ENCODE data around the gene CD68.

CD68 gene

DNA sequence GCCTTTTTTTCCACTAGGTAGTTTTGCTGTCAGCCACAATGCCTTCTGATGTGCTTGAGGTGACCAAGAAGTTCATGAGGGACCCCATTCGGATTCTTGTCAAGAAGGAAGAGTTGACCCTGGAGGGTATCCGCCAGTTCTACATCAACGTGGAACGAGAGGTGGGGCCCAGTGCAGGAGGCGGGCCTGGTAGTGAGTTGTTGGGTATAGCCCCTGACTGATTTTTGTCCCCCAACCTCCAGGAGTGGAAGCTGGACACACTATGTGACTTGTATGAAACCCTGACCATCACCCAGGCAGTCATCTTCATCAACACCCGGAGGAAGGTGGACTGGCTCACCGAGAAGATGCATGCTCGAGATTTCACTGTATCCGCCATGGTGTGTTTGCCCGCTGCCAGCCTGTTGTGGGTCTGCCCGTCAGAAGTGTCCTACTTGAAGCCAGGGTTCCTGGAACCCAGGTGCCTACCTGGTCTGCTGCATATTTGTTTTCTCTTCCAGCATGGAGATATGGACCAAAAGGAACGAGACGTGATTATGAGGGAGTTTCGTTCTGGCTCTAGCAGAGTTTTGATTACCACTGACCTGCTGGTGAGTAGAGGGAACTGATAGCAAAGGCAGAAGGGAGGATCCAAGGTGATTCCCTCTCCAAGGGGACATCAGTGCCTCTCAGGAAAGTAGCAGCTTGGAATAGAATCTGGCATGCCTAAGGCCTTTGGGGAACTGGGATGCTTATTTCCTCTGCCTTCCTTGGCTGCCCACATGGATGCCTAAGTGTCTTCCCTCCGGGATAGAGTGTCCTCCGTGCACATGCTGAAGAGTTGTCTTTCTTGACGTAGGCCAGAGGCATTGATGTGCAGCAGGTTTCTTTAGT, 1.9 kb upstream of the CD68 start:
- in situ Hi-C loops (cut with MboI; ENCODE audit: low sequenced_read_pairs): loop anchor here (25.0 kb wide), 2 partner anchors 110 to 260 kb away; partner anchors contain the start of genes KDM6B, TP53 and WRAP53

DNA sequence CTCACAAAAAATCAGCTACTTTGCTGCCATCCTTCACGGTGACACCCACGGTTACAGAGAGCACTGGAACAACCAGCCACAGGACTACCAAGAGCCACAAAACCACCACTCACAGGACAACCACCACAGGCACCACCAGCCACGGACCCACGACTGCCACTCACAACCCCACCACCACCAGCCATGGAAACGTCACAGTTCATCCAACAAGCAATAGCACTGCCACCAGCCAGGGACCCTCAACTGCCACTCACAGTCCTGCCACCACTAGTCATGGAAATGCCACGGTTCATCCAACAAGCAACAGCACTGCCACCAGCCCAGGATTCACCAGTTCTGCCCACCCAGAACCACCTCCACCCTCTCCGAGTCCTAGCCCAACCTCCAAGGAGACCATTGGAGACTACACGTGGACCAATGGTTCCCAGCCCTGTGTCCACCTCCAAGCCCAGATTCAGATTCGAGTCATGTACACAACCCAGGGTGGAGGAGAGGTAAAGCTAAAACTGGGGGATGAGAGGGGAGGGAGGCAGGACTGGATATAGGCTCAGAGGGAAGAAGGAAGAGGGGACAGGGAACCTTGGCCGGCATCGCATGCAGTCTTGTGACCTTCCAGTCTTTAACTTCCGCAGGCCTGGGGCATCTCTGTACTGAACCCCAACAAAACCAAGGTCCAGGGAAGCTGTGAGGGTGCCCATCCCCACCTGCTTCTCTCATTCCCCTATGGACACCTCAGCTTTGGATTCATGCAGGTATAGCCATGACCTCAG, 581 bp downstream of the CD68 start:
- in situ Hi-C loops (cut with MboI; ENCODE audit: low sequenced_read_pairs): loop anchor here (25.0 kb wide), 2 partner anchors 107 to 257 kb away; partner anchors contain the start of genes KDM6B, TP53 and WRAP53

DNA sequence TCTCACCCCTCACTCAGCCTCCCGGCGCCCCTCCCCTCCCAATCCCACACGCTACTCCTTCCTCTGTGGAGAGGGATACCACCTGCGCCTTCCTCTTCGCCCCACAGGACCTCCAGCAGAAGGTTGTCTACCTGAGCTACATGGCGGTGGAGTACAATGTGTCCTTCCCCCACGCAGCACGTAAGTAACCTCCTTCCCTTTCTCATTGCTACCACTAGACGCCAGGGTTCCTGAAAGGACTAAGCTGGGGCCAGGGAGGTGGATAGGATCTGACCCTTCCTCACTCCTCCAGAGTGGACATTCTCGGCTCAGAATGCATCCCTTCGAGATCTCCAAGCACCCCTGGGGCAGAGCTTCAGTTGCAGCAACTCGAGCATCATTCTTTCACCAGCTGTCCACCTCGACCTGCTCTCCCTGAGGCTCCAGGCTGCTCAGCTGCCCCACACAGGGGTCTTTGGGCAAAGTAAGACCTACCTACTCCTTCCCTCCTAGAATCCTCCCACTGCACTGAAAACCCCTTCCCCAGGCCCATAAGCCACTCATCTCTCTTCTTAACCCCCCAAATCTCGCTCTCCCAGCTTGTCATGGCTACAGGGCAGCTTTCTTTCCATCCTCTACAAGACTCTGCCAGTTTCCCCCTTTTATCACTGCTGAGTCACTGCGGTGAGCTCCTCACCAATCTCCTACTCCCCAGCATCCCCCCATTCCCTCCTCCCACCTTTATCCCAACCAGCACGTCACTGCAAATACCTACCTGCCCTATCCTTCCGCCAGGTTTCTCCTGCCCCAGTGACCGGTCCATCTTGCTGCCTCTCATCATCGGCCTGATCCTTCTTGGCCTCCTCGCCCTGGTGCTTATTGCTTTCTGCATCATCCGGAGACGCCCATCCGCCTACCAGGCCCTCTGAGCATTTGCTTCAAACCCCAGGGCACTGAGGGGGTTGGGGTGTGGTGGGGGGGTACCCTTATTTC, 1.5 kb downstream of the CD68 start:
- in situ Hi-C loops (cut with MboI; ENCODE audit: low sequenced_read_pairs): loop anchor here (25.0 kb wide), 2 partner anchors 106 to 256 kb away; partner anchors contain the start of genes KDM6B, TP53 and WRAP53

DNA sequence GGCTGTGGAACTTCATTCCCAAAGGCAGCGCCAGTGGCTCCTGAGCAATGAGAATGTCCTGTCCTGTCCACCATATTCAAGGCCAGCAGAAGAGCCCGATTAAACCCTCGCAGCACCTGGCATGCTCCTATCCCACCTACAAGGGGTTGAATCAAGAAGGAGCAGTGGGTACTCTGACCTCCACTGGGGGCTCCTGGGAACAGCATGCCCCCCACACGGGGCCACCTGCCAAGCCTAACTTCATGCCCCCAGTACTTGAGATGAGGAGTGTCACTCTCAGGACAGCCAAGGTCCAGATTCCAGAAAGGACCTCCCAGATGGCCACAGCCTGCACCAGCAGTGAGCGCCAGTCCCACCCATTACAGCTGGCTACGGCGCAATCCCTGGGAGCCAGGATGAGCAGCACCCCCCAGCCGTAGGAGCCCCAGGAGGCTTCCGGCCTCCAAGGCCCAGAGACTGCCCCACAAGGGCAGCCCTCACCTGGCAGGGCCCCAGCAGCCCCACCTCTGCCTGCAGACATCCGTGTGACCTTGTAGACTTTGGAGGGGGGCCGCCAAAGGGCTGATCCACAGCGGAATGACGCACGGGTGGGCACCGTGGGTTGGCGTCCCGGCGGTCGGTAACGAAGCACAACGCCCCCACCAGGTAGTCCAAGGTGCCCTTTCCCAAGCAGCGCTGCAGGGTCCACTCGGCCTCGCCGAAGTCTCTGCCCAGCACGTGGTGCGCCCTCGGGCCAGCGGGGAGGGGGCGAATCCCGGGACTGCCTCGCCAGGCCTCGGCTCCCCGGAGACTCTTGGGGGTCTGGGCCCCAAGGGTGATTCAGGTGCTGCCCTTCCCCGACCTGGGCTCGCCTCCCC, 3.2 kb downstream of the CD68 start:
- in situ Hi-C loops (cut with MboI; ENCODE audit: low sequenced_read_pairs): loop anchor here (25.0 kb wide), 2 partner anchors 105 to 255 kb away; partner anchors contain the start of genes KDM6B, TP53 and WRAP53

DNA sequence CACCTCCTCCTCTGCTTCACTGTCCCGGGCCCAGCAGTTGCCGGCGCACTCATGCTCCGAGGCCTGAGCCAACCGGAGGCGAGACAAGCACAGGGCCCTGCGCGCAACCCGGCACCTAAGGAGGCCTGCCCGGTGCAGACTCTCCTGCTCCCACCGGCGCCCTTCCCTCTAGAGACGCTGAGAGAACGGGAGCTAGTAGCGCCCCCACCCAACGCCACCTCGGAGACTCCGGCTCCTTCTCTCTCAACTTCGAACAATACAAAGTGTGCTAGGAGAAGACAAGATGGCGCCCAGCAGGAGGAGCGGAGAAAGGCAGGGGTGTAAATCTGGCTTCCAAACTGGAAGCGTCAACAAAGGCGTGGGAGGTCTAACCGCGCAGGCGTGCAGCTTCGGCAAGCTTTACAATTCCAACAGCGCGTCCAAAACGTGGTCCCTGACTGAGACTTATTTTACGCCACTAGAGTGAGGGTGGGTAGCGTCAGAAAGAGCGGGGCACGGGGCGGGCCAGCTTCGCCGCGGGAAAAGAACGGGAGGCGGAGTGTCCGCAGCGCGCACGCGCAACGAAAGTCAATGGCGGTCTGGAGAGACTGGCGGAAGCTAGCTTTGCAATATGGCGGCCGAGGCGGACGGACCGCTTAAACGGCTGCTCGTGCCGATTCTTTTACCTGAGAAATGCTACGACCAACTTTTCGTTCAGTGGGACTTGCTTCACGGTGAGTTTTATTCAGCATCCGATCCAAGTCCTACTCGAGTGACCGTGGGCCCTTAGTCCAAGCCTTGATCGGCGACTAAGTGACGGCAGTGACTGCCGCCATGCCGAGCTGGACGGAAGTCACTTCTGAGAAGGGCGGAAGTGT, 4.0 kb downstream of the CD68 start, which contains the start of gene MPDU1:
Gene MPDU1 (plus strand): TSS at position 600 of the 857 bp plus-strand sequence. CDS start 11 bp downstream, at position 611.
- in situ Hi-C loops (cut with MboI; ENCODE audit: low sequenced_read_pairs): loop anchor here (25.0 kb wide), 2 partner anchors 104 to 254 kb away; partner anchors contain the start of genes KDM6B, TP53 and WRAP53

DNA sequence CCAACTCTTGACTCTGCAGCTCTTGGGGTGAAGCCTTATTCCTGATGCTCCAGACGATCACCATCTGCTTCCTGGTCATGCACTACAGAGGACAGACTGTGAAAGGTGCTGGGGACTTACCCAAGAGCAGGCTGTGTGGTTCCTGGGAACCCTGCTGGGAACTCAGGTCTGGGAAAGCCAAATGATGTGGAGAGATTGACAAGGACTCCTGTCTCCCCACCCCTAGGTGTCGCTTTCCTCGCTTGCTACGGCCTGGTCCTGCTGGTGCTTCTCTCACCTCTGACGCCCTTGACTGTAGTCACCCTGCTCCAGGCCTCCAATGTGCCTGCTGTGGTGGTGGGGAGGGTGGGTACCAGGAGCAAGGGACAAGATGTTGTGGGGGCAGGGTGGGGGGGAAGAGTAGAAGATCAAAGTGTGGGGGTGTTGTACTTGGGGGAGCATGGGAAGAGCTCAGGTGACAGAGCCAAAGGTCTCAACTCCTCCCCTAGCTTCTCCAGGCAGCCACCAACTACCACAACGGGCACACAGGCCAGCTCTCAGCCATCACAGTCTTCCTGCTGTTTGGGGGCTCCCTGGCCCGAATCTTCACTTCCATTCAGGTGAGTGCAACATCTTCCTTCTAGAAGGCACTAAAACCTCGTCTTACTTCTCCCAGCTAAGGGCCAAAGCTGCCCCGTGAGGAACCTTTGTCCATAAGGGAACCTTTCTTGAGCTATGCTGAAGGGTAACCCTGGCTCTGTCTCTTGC, 7.4 kb downstream of the CD68 start:
- in situ Hi-C loops (cut with MboI; ENCODE audit: low sequenced_read_pairs): loop anchor here (25.0 kb wide), 2 partner anchors 100 to 250 kb away; partner anchors contain the start of genes KDM6B, TP53 and WRAP53

DNA sequence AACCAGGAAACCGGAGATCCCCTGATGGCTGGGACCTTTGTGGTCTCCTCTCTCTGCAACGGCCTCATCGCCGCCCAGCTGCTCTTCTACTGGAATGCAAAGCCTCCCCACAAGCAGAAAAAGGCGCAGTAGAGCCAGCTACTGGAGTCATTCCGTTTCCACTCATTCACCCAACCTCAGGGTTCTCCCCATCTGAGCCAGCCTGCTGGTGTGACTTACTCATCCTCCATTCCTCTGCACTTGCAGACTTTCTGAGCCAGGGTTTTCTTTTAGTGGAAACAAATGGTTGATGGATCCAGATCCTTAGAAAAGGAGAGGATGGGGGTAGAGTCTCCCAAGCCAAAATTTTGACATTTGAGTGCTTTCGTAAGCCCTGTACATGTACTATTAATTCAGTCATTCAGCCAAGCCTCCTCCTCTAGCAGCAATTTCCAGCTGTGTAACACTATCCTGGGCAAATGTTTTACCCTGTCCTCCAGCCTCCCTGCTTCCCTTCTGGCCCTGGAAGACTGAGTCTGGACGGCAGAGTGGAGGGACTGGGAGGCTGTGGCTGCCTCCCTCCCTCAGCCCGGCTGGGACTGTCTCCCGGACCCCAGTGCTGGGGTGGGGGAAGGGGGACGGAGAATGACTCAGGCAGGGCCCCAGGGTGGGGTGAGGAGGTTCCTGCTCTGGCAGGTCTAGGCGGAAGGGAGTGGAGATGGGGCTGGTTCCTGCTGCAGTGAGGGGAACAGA, 8.1 kb downstream of the CD68 start:
- in situ Hi-C loops (cut with MboI; ENCODE audit: low sequenced_read_pairs): loop anchor here (25.0 kb wide), 2 partner anchors 100 to 250 kb away; partner anchors contain the start of genes KDM6B, TP53 and WRAP53

DNA sequence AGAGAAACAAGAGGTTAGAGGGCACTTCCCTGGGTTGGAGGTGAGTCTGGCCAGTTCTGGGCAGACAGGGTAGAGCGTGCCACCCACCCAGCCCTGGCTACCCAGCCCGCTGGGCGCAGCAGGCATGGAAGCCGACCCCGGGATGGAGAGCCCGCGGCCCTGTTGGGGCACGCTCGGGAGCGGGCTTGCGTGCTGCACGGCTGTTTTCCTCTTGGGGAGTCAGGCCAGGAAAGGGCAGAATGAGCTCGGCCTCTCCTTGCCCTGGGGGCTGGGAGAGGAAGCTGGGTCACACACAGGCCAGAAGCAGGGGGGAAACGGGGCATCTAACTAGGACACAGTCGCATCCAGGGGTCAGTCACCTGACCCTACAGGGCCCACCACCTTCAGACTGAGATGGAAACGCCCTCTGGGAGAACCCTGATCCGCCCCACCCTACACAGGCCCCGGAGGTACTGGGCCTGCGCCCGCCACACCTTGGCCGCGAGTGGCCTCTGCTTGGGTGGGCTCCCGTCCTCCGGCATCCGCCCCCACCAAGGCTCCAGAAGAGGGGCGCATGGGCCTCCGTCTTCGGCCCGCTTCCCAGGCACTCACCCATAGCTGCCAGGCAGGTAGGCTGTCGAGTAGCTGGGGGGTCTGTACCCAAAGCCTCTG, 9.2 kb downstream of the CD68 start:
- in situ Hi-C loops (cut with MboI; ENCODE audit: low sequenced_read_pairs): loop anchor here (25.0 kb wide), 2 partner anchors 99 to 249 kb away; partner anchors contain the start of genes KDM6B, TP53 and WRAP53

DNA sequence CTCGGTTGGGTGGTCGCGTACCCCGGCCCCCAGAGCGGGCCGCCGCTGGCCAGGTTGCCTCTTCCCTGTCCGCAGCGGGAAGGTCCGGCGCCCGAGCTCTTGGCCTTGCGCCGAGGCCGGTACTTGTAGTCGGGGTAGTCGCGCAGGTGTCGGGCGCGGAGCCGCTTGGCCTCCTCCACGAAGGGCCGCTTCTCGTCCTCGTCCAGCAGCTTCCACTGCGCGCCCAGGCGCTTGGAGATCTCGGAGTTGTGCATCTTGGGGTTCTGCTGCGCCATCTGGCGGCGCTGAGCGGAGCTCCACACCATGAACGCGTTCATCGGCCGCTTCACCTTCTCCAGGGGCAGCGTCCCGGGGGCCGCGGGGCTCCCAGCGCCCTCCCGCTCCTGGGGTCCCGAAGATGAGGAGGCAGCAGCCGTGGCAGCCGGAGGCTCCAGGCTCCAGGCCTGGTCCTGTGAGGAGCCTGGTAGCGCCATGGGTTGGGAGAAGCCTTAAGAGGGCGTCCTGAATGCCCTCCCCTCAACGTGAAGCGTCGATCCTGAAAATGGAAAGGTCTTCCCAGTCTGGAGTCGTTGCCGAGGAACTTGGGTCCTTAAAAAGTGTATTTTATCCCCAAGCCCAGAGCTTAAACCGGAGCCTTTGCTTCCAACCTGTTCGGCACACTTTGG, 9.9 kb downstream of the CD68 start:
- in situ Hi-C loops (cut with MboI; ENCODE audit: low sequenced_read_pairs): loop anchor here (25.0 kb wide), 2 partner anchors 98 to 248 kb away; partner anchors contain the start of genes KDM6B, TP53 and WRAP53

DNA sequence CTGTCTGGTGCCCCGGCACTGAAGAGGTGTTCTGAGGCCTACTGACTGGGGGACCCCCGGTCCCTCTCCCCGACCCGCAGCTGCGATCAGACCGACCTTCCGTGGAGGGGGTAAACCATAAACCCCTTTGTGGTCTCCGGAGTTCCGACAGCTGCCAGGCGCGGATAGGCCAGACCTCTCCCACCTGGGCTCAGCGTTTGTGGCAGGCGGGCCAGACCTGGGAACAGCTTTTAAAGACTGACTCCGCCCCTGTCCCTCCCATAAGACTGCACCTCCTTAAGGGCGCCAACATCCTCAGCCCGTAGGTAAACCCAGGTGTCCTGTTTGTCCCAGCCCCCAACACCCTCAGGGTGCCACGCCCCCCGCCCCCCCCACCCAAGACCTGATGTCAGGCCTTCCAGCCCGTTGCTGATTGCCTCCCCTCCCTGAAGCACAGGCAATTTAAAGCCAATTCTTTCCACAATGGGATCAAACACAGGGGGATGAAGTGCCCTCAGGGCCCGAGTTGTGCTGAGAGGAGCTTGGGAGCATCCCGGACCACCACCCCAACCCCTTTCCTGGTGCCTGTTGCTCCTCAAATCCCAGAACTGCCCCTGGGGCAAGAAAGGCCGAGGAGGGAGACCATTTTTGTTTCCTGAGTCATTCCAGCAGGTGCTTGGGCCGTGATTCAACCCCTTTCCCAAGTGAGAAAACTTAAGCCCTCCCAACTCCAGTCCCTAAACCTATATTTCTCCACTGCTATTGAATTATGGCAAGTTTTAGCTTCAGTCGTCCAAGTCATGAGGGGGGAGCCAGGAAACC, 10.7 kb downstream of the CD68 start, which contains the start of gene SOX15:
Gene SOX15 (minus strand): TSS at position 204 of the 801 bp plus-strand sequence. CDS start 418 bp downstream, outside the sequence.
- in situ Hi-C loops (cut with MboI; ENCODE audit: low sequenced_read_pairs): loop anchor here (25.0 kb wide), 2 partner anchors 97 to 247 kb away; partner anchors contain the start of genes KDM6B, TP53 and WRAP53

DNA sequence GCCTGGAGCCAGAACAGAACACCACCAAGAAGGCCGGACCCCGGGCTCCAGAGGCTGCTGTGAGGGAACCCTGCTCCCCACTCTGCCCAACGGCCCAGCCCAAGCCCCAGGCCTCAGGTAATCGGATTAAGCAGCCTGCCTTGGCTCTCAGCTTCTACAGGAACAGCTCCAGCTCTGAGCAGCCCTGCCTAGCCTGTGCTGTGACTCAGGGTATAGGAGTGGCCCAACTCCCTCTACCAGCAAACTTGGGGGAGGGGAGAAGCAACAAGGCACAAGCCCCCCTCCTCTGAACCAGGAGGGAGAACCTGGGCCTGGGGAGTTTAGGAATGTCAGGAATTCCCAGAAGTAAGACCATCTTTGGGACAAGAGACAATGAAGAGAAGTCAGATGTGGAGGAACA, 11.3 kb downstream of the CD68 start:
- in situ Hi-C loops (cut with MboI; ENCODE audit: low sequenced_read_pairs): loop anchor here (25.0 kb wide), 2 partner anchors 97 to 247 kb away; partner anchors contain the start of genes KDM6B, TP53 and WRAP53

DNA sequence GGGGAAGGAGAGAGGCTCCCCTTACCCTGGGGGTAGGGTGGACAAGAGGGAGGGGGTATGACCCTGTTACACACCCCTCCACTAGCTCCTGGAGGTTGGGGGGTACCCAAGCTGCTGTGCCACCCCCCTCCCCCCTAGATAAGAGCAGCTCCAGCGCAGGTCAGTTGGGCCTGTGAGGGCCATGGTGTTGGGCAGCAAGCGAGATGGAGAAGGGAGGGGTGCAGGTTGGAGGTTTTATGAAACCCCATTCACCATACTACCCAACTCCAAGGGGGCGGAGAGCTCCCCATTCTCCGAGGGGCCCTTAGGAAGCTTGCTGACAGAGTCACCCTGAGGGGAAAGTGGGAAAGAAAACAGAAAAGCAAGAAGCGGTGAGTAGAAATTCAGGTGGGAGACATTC, 12.2 kb downstream of the CD68 start:
- in situ Hi-C loops (cut with MboI; ENCODE audit: low sequenced_read_pairs): loop anchor here (25.0 kb wide), 2 partner anchors 96 to 246 kb away; partner anchors contain the start of genes KDM6B, TP53 and WRAP53

DNA sequence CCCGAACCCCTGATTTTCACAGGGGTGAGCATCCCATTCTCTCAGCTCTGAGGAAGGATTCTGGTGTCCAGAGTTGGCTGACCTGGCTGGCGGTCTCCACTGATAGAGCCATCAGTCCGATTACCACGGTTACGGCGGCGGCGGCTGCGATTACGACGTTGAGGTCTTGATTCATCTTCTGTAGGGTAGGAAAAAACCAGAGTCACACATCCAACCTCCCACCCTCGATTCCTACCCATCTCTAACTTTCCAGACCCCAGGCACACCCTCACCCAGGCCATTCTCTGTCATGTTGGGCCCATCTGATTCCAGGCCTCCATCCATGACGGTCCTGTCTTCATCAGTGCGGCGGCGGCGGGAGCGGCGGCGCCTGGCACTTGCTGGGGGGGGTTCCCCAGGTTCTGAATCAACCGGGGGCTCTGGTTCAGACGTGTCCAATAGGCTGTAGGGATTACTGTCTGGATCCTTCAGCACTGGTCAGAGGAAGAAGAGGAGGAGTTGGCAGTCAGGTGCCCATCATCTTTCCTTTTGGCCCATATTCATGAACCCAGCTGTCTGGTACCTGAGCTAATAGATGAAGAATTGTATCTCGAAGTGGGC, 13.1 kb downstream of the CD68 start:
- in situ Hi-C loops (cut with MboI; ENCODE audit: low sequenced_read_pairs): loop anchor here (25.0 kb wide), 2 partner anchors 95 to 245 kb away; partner anchors contain the start of genes KDM6B, TP53 and WRAP53

DNA sequence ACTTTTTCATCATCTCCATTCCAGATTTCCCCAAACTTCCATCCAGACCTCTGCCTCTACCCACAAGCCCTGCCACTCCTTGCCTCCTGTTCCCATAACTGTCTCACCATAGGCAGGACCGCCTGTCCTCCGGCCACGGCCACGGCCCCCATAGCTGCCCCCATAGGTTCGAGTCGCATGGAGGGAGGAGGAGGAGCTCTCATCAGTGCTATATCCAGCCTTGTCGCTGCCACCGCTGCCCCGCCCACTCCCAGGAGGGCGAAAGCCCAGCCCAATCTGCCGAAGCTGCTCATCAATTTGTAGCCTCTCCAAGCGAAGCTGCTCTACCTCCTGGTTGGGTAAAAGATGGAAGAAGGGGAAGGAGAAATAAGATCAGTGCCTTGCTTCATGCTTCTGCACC, 13.9 kb downstream of the CD68 start:
- in situ Hi-C loops (cut with MboI; ENCODE audit: low sequenced_read_pairs): loop anchor here (25.0 kb wide), 2 partner anchors 94 to 244 kb away; partner anchors contain the start of genes KDM6B, TP53 and WRAP53
